PFSK-1 (cell line): ENCODE results near the gene POLA2.

Experiments used
- FOXP2 ChIP-seq: optimal IDR thresholded peaks from 2 replicates; pipeline ENCODE3; 2011; ENCODE audit warnings: borderline replicate concordance, control low read depth, inconsistent platforms; ENCODE audit not compliant: insufficient read depth; ENCODE audit errors: extremely low read length, extremely low read depth
- POLR2AphosphoS5 ChIP-seq: IDR thresholded peaks from 2 replicates; pipeline ENCODE4 v1.6.1; 2012; ENCODE audit warnings: low read depth, mild to moderate bottlenecking, control low read depth, low read length, moderate library complexity
- REST ChIP-seq, 2 experiments: IDR thresholded peaks; 2 replicates each; pipeline versions ENCODE4 v1.6.1 to v1.8.0; 2011 to 2012; ENCODE audit warnings: low read depth in 2 of 2, low read length in 2 of 2, control low read depth in 1 of 2, inconsistent platforms in 1 of 2, mild to moderate bottlenecking in 1 of 2, moderate library complexity in 1 of 2; ENCODE audit not compliant: insufficient read depth in 1 of 2
- SIN3A ChIP-seq: IDR thresholded peaks from 2 replicates; pipeline ENCODE4 v1.6.1; 2012; ENCODE audit warnings: mild to moderate bottlenecking, low read length, moderate library complexity, borderline replicate concordance; ENCODE audit not compliant: insufficient read depth
- TAF1 ChIP-seq: IDR thresholded peaks from 2 replicates; pipeline ENCODE4 v1.6.1; 2012; ENCODE audit warnings: low read length, control low read depth, borderline replicate concordance; ENCODE audit not compliant: insufficient read depth

The POLA2 gene

GRCh38 chr11:65260302-65260701, 1.5 kb upstream of the POLA2 start:
- TF ChIP-seq SIN3A (no peak), FOXP2 (no peak), REST (IDR thresholded peaks at IDR 0.05; ENCODE audit: insufficient read depth in 1 of 2, low read depth in 2 of 2, low read length in 2 of 2) (no peak), TAF1 (no peak), POLR2AphosphoS5 (no peak)

GRCh38 chr11:65260756-65261590, 789 bp upstream of the POLA2 start:
- TF ChIP-seq TAF1: no peak
- TF ChIP-seq POLR2AphosphoS5: no peak
- TF ChIP-seq FOXP2: no peak
- no peak for TF ChIP-seq SIN3A
- no peak for TF ChIP-seq REST (IDR thresholded peaks at IDR 0.05; ENCODE audit: insufficient read depth in 1 of 2, low read depth in 2 of 2, low read length in 2 of 2)

- no peak for TF ChIP-seq FOXP2
- TF ChIP-seq SIN3A: no peak
- no peak for TF ChIP-seq POLR2AphosphoS5
- TF ChIP-seq REST (IDR thresholded peaks at IDR 0.05; ENCODE audit: insufficient read depth in 1 of 2, low read depth in 2 of 2, low read length in 2 of 2): no peak
- TF ChIP-seq TAF1: no peak
These were observed 569 bp downstream of the POLA2 start for GRCh38 chr11:65262381-65262680.

GRCh38 chr11:65262776-65263175, 1.0 kb downstream of the POLA2 start:
- TF ChIP-seq TAF1: no peak
- TF ChIP-seq SIN3A: no peak
- no peak for TF ChIP-seq FOXP2
- TF ChIP-seq POLR2AphosphoS5: no peak
- TF ChIP-seq REST (IDR thresholded peaks at IDR 0.05; ENCODE audit: insufficient read depth in 1 of 2, low read depth in 2 of 2, low read length in 2 of 2): no peak

GRCh38 chr11:65266210-65266609, 4.4 kb downstream of the POLA2 start:
- TF ChIP-seq REST (IDR thresholded peaks at IDR 0.05; ENCODE audit: insufficient read depth in 1 of 2, low read depth in 2 of 2, low read length in 2 of 2): no peak
- no peak for TF ChIP-seq FOXP2
- TF ChIP-seq SIN3A: no peak
- TF ChIP-seq POLR2AphosphoS5: no peak
- TF ChIP-seq TAF1: no peak
